ENCODE measurements around the gene KRT7. TPM values are rescaled to one million over a fixed set of nuclear protein-coding genes. Genes with fewer than 3 reads are reported as not detected.

Gene KRT7
- total RNA-seq, 1 experiment from 2014 or later: 10.0 TPM

GRCh38 chr12:52236386-52237050, 3.5 kb downstream of the KRT7 start:
- Histone ChIP-seq H3K23me2 (ENCODE audit: insufficient read length, low read depth, low read length, poor library complexity, severe bottlenecking) (peaks cover 12% of the 10 kb centered on the region), H3K9ac (ENCODE audit: extremely low read depth, insufficient read length, low read length) (no peak overlapping the region), H3K18ac (ENCODE audit: insufficient read length, low read depth, low read length) (no peak overlapping the region)

More at GRCh38 chr12:52236386-52237050, 3.5 kb downstream of the KRT7 start:
- peaks cover 2 to 26% (median 3%) of the 10 kb centered on the region in 3 experiments; a peak in 5 of 7 replicates for H3K36me3 Mint-ChIP-seq (ENCODE audit: insufficient read depth in 1 of 3, low read depth in 3 of 3)
- no peak overlapping the region for H3K4me3 Mint-ChIP-seq
- H3K79me1 ChIP-seq (ENCODE audit: insufficient read depth, low read depth, low read length, poor library complexity, severe bottlenecking): no peaks in the 10 kb centered on the region
- peaks cover 58% of the 10 kb centered on the region for H3K27me3 Mint-ChIP-seq (ENCODE audit: low read depth)
- H3K56ac ChIP-seq (ENCODE audit: insufficient read length, low read depth, low read length): no peak overlapping the region
- no peak overlapping the region for H3T11ph ChIP-seq (ENCODE audit: low read length)
- no peaks in the 10 kb centered on the region for H4K20me1 ChIP-seq (ENCODE audit: control insufficient read depth, insufficient read depth, insufficient read length)
- no peak overlapping the region for H4K91ac ChIP-seq (ENCODE audit: insufficient read length, low read depth, low read length)
- no peak overlapping the region for H3K23ac ChIP-seq (ENCODE audit: insufficient read length, low read depth, low read length)
- no peak overlapping the region for H3K14ac ChIP-seq (ENCODE audit: insufficient read depth, low read length)
- H4K8ac ChIP-seq (replicated peaks; ENCODE audit: insufficient read length, low read depth, low read length): no peak overlapping the region
- H3K27ac Mint-ChIP-seq: no peak overlapping the region; a peak in 2 of 7 replicates
- H3K4me1 ChIP-seq (ENCODE audit: insufficient read depth, low read length): peaks cover 12% of the 10 kb centered on the region
- H2BK15ac ChIP-seq (ENCODE audit: low read depth, low read length): no peak overlapping the region
- no peak overlapping the region for H3K4ac ChIP-seq (ENCODE audit: low read depth, low read length)
- DNase-seq: no peak
- no peak overlapping the region for H2AK5ac ChIP-seq (ENCODE audit: insufficient read length, low read length)
- no peaks in the 10 kb centered on the region for H3K9me3 ChIP-seq (ENCODE audit: control insufficient read depth, low read depth, low read length)
- H4K5ac ChIP-seq (ENCODE audit: insufficient read length, low read depth, low read length): no peak overlapping the region
- no CpG with 5 or more reads among the region's 3 CpGs for WGBS (ENCODE audit: extremely low coverage, insufficient read length, low lambda C conversion rate)
- H3K27ac ChIP-seq (ENCODE audit: insufficient read length, low read depth, low read length): no peak overlapping the region
- H2BK120ac ChIP-seq (ENCODE audit: low read depth, low read length, poor library complexity, severe bottlenecking): no peak overlapping the region
- no peak overlapping the region for H2BK12ac ChIP-seq (ENCODE audit: insufficient read length, low read depth, low read length)
- no peak overlapping the region for H2BK5ac ChIP-seq (ENCODE audit: insufficient read length, low read length)
- H3K27me3 ChIP-seq (ENCODE audit: insufficient read depth, low read length): peaks cover 8% of the 10 kb centered on the region; the same call in 1 of the 2 replicates
- no peak overlapping the region for H3K4me2 ChIP-seq (ENCODE audit: insufficient read depth, insufficient read length, low read length)
- H3K4me1 Mint-ChIP-seq: peaks cover 57 to 65% of the 10 kb centered on the region in 2 experiments
- H2BK20ac ChIP-seq (ENCODE audit: low read depth, low read length, poor library complexity, severe bottlenecking): no peak overlapping the region
- no peaks in the 10 kb centered on the region; a peak in 1 of 5 replicates for H3K9me3 Mint-ChIP-seq
- H3K79me2 ChIP-seq (ENCODE audit: insufficient read depth, low read length): no peaks in the 10 kb centered on the region
- TF ChIP-seq CTCF (conservative IDR thresholded peaks at IDR 0.05): no peak
- H2AFZ ChIP-seq (ENCODE audit: low read length): no peak overlapping the region
